A549 (cell line): Measurements from ENCODE around the gene CCDC116. TPM values are rescaled to one million over a fixed set of nuclear protein-coding genes. Genes with fewer than 3 reads are reported as not detected.

ENCODE experiments used
- ATAC-seq, 2 experiments: fragments of 200-7000 bp in 1 of 2; fragments of >200 bp in 1 of 2; cut with Nextera tagmentation in 1 of 2; cut with Tn5 transposase in 1 of 2; 3 replicates each; pipeline versions ENCODE4 v1.8.0 to v1.9.1; 2018 to 2020; ENCODE audit warnings: mild to moderate bottlenecking in 1 of 2, moderate library complexity in 1 of 2
- CTCF ChIA-PET: fragments of 300-600 bp; sonication (Branson Sonifier 250); formaldehyde crosslinking; extraction: SDS; loops from one replicate; lab custom pipeline; 2021; ENCODE audit warnings: antibody characterized with exemption, inconsistent platforms; lab: Yijun Ruan, JAX
- POLR2A ChIA-PET: fragments of 350-600 bp; formaldehyde crosslinking; extraction: SDS; loops from one replicate; lab custom pipeline; 2021; ENCODE audit warnings: antibody characterized with exemption, inconsistent platforms; lab: Yijun Ruan, JAX
- DNase-seq, 2 experiments: peaks; one replicate each; pipeline versions ENCODE4 v3.0.0 to v3.0.0-alpha.2; 2011 to 2016; ENCODE audit warnings: low read depth in 1 of 2, low spot score in 1 of 2
- FAIRE-seq: peaks from 2 replicates; lab custom pipeline; 2011; peaks lifted over from hg19 to GRCh38; lab: Jason Lieb, UNC
- H3K27ac ChIP-seq, 2 experiments: fragments of >200 bp; sonication (Bioruptor Twin); formaldehyde crosslinking; 3 replicates each; pipeline ENCODE4 v1.5.1; 2016 to 2017
- H3K4me1 ChIP-seq: fragments of >200 bp; sonication (Bioruptor Twin); formaldehyde crosslinking; 3 replicates; pipeline ENCODE4 v1.6.1; 2016
- H3K4me2 ChIP-seq: fragments of >200 bp; sonication (Bioruptor Twin); formaldehyde crosslinking; 3 replicates; pipeline ENCODE4 v1.6.1; 2016
- H3K4me3 ChIP-seq: fragments of >200 bp; sonication (Bioruptor Twin); formaldehyde crosslinking; 3 replicates; pipeline ENCODE4 v1.5.1; 2016
- H3K9me3 ChIP-seq: fragments of >200 bp; sonication (Bioruptor Twin); formaldehyde crosslinking; 3 replicates; pipeline ENCODE4 v1.6.1; 2016
- ATOH8 ChIP-seq: fragments of 250-450 bp; sonication (Bioruptor Pico); IDR thresholded peaks from 2 replicates; pipeline ENCODE4 v1.5.0; 2020; ENCODE audit warnings: low read depth, mild to moderate bottlenecking, moderate library complexity
- BCL3 ChIP-seq: fragments of >200 bp; sonication (Bioruptor Twin); formaldehyde crosslinking; IDR thresholded peaks from 3 replicates; pipeline ENCODE4 v1.6.1; 2016
- BHLHE40 ChIP-seq: IDR thresholded peaks from 2 replicates; pipeline ENCODE4 v1.6.1; 2012; ENCODE audit warnings: low read depth, low read length, inconsistent platforms
- CBX2 ChIP-seq: fragments of 200-600 bp; sonication (generic); IDR thresholded peaks from 2 replicates; pipeline ENCODE4 v1.6.1; 2016; ENCODE audit warnings: low read depth, mild to moderate bottlenecking, borderline replicate concordance
- CBX8 ChIP-seq: fragments of 200-600 bp; sonication (generic); IDR thresholded peaks from 2 replicates; pipeline ENCODE4 v1.6.1; 2016
- ELK1 ChIP-seq: fragments of 150-350 bp; IDR thresholded peaks from 2 replicates; pipeline ENCODE4 v1.6.1; 2014; ENCODE audit warnings: low read depth, mild to moderate bottlenecking, low read length
- ESRRA ChIP-seq: fragments of 150-350 bp; IDR thresholded peaks from 2 replicates; pipeline ENCODE4 v1.6.1; 2014; ENCODE audit warnings: mild to moderate bottlenecking, low read length, borderline replicate concordance
- FOSB ChIP-seq: fragments of 250-450 bp; sonication (Bioruptor Pico); IDR thresholded peaks from 2 replicates; pipeline ENCODE4 v1.5.0; 2020; ENCODE audit warnings: mild to moderate bottlenecking, moderate library complexity
- FOXS1 ChIP-seq: fragments of 250-450 bp; sonication (Bioruptor Pico); IDR thresholded peaks from 2 replicates; pipeline ENCODE4 v1.5.0; 2020; ENCODE audit warnings: mild to moderate bottlenecking, moderate library complexity
- HDAC2 ChIP-seq: fragments of 200-600 bp; sonication (generic); IDR thresholded peaks from 2 replicates; pipeline ENCODE4 v1.6.1; 2016
- HES2 ChIP-seq: fragments of >200 bp; sonication (Bioruptor Twin); formaldehyde crosslinking; IDR thresholded peaks from 2 replicates; pipeline ENCODE4 v1.6.1; 2016
- HOXA7 ChIP-seq: fragments of 250-450 bp; sonication (Bioruptor Pico); IDR thresholded peaks from 2 replicates; pipeline ENCODE4 v1.5.0; 2020; ENCODE audit warnings: mild to moderate bottlenecking, moderate library complexity
- HOXB5 ChIP-seq: fragments of 250-450 bp; sonication (Bioruptor Pico); IDR thresholded peaks from 2 replicates; pipeline ENCODE4 v1.5.0; 2020; ENCODE audit warnings: mild to moderate bottlenecking, moderate library complexity
- KDM1A ChIP-seq: fragments of 200-600 bp; sonication (generic); IDR thresholded peaks from 2 replicates; pipeline ENCODE4 v1.6.1; 2016; ENCODE audit warnings: low read depth, mild to moderate bottlenecking
- MAFK ChIP-seq: fragments of 450-650 bp; IDR thresholded peaks from 2 replicates; pipeline ENCODE4 v1.6.1; 2014; ENCODE audit not compliant: partially characterized antibody
- NPAS2 ChIP-seq: fragments of 250-450 bp; sonication (Bioruptor Pico); IDR thresholded peaks from 2 replicates; pipeline ENCODE4 v1.8.0; 2022; ENCODE audit warnings: mild to moderate bottlenecking, moderate library complexity, borderline replicate concordance
- PHF8 ChIP-seq: fragments of 200-600 bp; sonication (generic); IDR thresholded peaks from 2 replicates; pipeline ENCODE4 v1.6.1; 2016; ENCODE audit warnings: low read depth, mild to moderate bottlenecking, antibody characterized with exemption, moderate library complexity, borderline replicate concordance
- POLR2A ChIP-seq: IDR thresholded peaks from 2 replicates; pipeline ENCODE4 v1.6.1; 2012; ENCODE audit warnings: mild to moderate bottlenecking, low read length
- RCOR1 ChIP-seq: fragments of 150-350 bp; IDR thresholded peaks from 2 replicates; pipeline ENCODE4 v1.6.1; 2014; ENCODE audit warnings: antibody characterized with exemption, low read length, low read depth
- REST ChIP-seq: fragments of 200-600 bp; sonication (generic); IDR thresholded peaks from 2 replicates; pipeline ENCODE4 v1.6.1; 2016; ENCODE audit warnings: antibody characterized with exemption, mild to moderate bottlenecking, moderate library complexity
- SMC3 ChIP-seq: fragments of >200 bp; sonication (Bioruptor Twin); formaldehyde crosslinking; IDR thresholded peaks from 3 replicates; pipeline ENCODE4 v1.6.1; 2018; ENCODE audit warnings: inconsistent platforms
- WGBS: methylation state at CpG from one replicate; pipeline ENCODE4 v1.1.6; 2017; ENCODE audit errors: missing lambda C conversion rate; 5-methylcytosine and 5-hydroxymethylcytosine counted together
- polyA plus RNA-seq, 4 experiments: library from polyadenylated mRNA; depleted of rRNA in 3 of 4; stranded (reverse); fragments of >200 nt; fragmentation: RNase III in 1 of 4; extraction: RNeasy Plus Mini Kit Qiagen cat#74134 plus additional on column Dnase treatment in 1 of 4; gene quantifications; 2 replicates in 3 of 4; 3 replicates in 1 of 4; pipeline ENCODE4 v1.2.3, GENCODE V29; 2011 to 2017

The CCDC116 gene
- polyA plus RNA-seq, 2 of the 4 experiments (the other 2 are of a cell fraction) = 0.06 TPM; not detected in 1

GRCh38 chr22:21679383-21679782 is 46.8 kb downstream of the CCDC116 start (continued):
- TF ChIP-seq REST (no peak), BCL3 (no peak), FOSB (CRISPR knock-in tag) (no peak)

- no peak overlapping the region for H3K4me3 ChIP-seq
- H3K9me3 ChIP-seq = no peaks in the 10 kb centered on the region
- no peak overlapping the region for H3K4me2 ChIP-seq
- ChIA-PET CTCF (no interaction called here), POLR2A (no interaction called here)
- H3K4me1 ChIP-seq = no peaks in the 10 kb centered on the region
- FAIRE-seq (no peak), DNase-seq (no peak), ATAC-seq (peak in 1 of 2 experiments; percentile 35; a peak in 1 of 6 replicates)
- WGBS = 88% methylated on average over 21 of the region's 21 CpGs
- TF ChIP-seq CBX8 (no peak), POLR2A (no peak), HOXA7 (no peak), KDM1A (no peak), RCOR1 (no peak), HES2 (no peak), ESRRA (no peak), MAFK (no peak), ATOH8 (CRISPR knock-in tag) (no peak)
- H3K27ac ChIP-seq = no peak overlapping the region
Measured at GRCh38 chr22:21680830-21681565, 48.4 kb downstream of the CCDC116 start.

- ChIA-PET POLR2A (no interaction called here), CTCF (no interaction called here)
- no peak for TF ChIP-seq MAFK
- TF ChIP-seq ELK1 = no peak
- no peak for TF ChIP-seq BHLHE40
- TF ChIP-seq BCL3 = no peak
- TF ChIP-seq SMC3 = no peak
- TF ChIP-seq HDAC2 = no peak
- TF ChIP-seq NPAS2 (CRISPR knock-in tag) = no peak
- no peak for TF ChIP-seq HOXB5 (CRISPR knock-in tag)
- TF ChIP-seq FOXS1 (CRISPR knock-in tag) = no peak
- TF ChIP-seq CBX2 = no peak
- no peak for TF ChIP-seq PHF8
- DNase-seq (no peak), ATAC-seq (no peak; a peak in 1 of 6 replicates), FAIRE-seq (no peak)
- no peak overlapping the region for H3K27ac ChIP-seq
- no peak overlapping the region for H3K4me2 ChIP-seq
- H3K9me3 ChIP-seq = no peaks in the 10 kb centered on the region
- 80% methylated on average over 10 of the region's 24 CpGs for WGBS
- no peak overlapping the region for H3K4me3 ChIP-seq
- no peaks in the 10 kb centered on the region for H3K4me1 ChIP-seq
Measured at GRCh38 chr22:21681566-21682370, 49.2 kb downstream of the CCDC116 start.
